ENCODE measurements around the gene PERP.

DNA sequence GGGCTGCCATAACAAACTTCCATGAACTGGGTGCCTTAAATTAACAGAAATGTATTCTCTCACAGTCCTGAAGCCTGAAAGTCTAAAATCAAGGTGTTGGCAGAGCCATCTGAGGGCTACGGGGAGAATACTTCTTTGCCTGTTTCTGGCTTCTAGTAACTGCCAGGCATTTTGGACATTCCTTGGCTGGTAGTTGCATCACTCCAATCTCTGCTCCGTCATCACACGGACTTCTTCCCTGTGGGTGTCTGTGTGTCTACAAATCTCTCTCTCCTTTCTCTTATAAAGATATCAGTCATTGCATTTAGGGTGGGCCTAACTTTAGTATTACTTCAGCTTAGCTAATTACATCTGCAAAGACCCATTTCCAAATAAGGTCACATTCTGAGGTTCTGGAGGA is 20.9 kb upstream of the PERP start:
- TF ChIP-seq POLR2A (IDR thresholded peaks at IDR 0.05) (no peak), EP300 (IDR thresholded peaks at IDR 0.05) (no peak), CTCF (IDR thresholded peaks at IDR 0.05) (no peak)
